Measurements from ENCODE around the gene IGFBP4.

The IGFBP4 gene

GRCh38 chr17:40460604-40460967 lies 17.3 kb downstream of the IGFBP4 start:
- H3K79me2 ChIP-seq (ENCODE audit: control insufficient read depth, low read length): no peaks in the 10 kb centered on the region
- no peaks in the 10 kb centered on the region for H3K9me2 ChIP-seq (replicated peaks; ENCODE audit: control insufficient read depth, low read length)
- H3K36me3 ChIP-seq (ENCODE audit: control insufficient read depth, low read length): no peaks in the 10 kb centered on the region
- H3K4me1 ChIP-seq (ENCODE audit: control insufficient read depth, low read length): no peaks in the 10 kb centered on the region
- no peaks in the 10 kb centered on the region for H3K9me3 ChIP-seq (ENCODE audit: control insufficient read depth, insufficient read depth, low read length)
- no peak overlapping the region for H3K4me3 ChIP-seq (ENCODE audit: low read length)
- TF ChIP-seq EZH2phosphoT487 (IDR thresholded peaks at IDR 0.05; ENCODE audit: borderline replicate concordance, low read length): no peak
- no peak for TF ChIP-seq CTCF (IDR thresholded peaks at IDR 0.05; ENCODE audit: low read depth, low read length, poor library complexity, severe bottlenecking)
- H3K27ac ChIP-seq (ENCODE audit: low read depth, low read length): no peak overlapping the region
- H3F3A ChIP-seq (ENCODE audit: control insufficient read depth, insufficient read depth): no peaks in the 10 kb centered on the region
- no peak overlapping the region for H3K4me2 ChIP-seq (ENCODE audit: low read length)
- H3K27me3 ChIP-seq (ENCODE audit: control insufficient read depth, low read length): peaks cover 16% of the 10 kb centered on the region; the same call in 1 of the 2 replicates
- no peaks in the 10 kb centered on the region for H4K20me1 ChIP-seq (ENCODE audit: control insufficient read depth, insufficient read depth, low read depth, low read length)

GRCh38 chr17:40460968-40461731 lies 17.9 kb downstream of the IGFBP4 start:
- Histone ChIP-seq H3K9me2 (replicated peaks; ENCODE audit: control insufficient read depth, low read length) (no peaks in the 10 kb centered on the region), H3K4me3 (ENCODE audit: low read length) (no peak overlapping the region), H3K27me3 (ENCODE audit: control insufficient read depth, low read length) (peaks cover 16% of the 10 kb centered on the region; the same call in 1 of the 2 replicates), H3K9me3 (ENCODE audit: control insufficient read depth, insufficient read depth, low read length) (no peaks in the 10 kb centered on the region), H3F3A (ENCODE audit: control insufficient read depth, insufficient read depth) (no peaks in the 10 kb centered on the region), H3K27ac (ENCODE audit: low read depth, low read length) (no peak overlapping the region), H3K4me1 (ENCODE audit: control insufficient read depth, low read length) (no peaks in the 10 kb centered on the region), H3K36me3 (ENCODE audit: control insufficient read depth, low read length) (no peaks in the 10 kb centered on the region), H3K79me2 (ENCODE audit: control insufficient read depth, low read length) (no peaks in the 10 kb centered on the region), H4K20me1 (ENCODE audit: control insufficient read depth, insufficient read depth, low read depth, low read length) (no peaks in the 10 kb centered on the region), H3K4me2 (ENCODE audit: low read length) (no peak overlapping the region)
- no peak for TF ChIP-seq EZH2phosphoT487 (IDR thresholded peaks at IDR 0.05; ENCODE audit: borderline replicate concordance, low read length)
- TF ChIP-seq CTCF (IDR thresholded peaks at IDR 0.05; ENCODE audit: low read depth, low read length, poor library complexity, severe bottlenecking): no peak

- Histone ChIP-seq H3K9me3 (ENCODE audit: control insufficient read depth, insufficient read depth, low read length) (no peaks in the 10 kb centered on the region), H3K9me2 (replicated peaks; ENCODE audit: control insufficient read depth, low read length) (no peaks in the 10 kb centered on the region), H3K36me3 (ENCODE audit: control insufficient read depth, low read length) (no peaks in the 10 kb centered on the region), H3K79me2 (ENCODE audit: control insufficient read depth, low read length) (no peaks in the 10 kb centered on the region), H3K27me3 (ENCODE audit: control insufficient read depth, low read length) (peaks cover 19% of the 10 kb centered on the region; the same call in 1 of the 2 replicates), H3F3A (ENCODE audit: control insufficient read depth, insufficient read depth) (no peaks in the 10 kb centered on the region), H3K27ac (ENCODE audit: low read depth, low read length) (no peak overlapping the region), H4K20me1 (ENCODE audit: control insufficient read depth, insufficient read depth, low read depth, low read length) (no peaks in the 10 kb centered on the region), H3K4me1 (ENCODE audit: control insufficient read depth, low read length) (no peaks in the 10 kb centered on the region), H3K4me2 (ENCODE audit: low read length) (no peak overlapping the region), H3K4me3 (ENCODE audit: low read length) (no peak overlapping the region)
- TF ChIP-seq EZH2phosphoT487 (IDR thresholded peaks at IDR 0.05; ENCODE audit: borderline replicate concordance, low read length) (no peak), CTCF (IDR thresholded peaks at IDR 0.05; ENCODE audit: low read depth, low read length, poor library complexity, severe bottlenecking) (no peak)
These were observed 18.6 kb downstream of the IGFBP4 start for GRCh38 chr17:40461732-40462342.

Data from DOHH2 (cell line).